ENCODE results near the gene MGST2.

GRCh38 chr4:139694522-139695107 lies 29.0 kb downstream of the MGST2 start:
- TF ChIP-seq POLR2A (IDR thresholded peaks at IDR 0.05) (no peak), CTCF (IDR thresholded peaks at IDR 0.05) (no peak)
